Thoracic aorta (tissue), 2 donors: ENCODE results near the gene PITPNM3. TPM values are rescaled to one million over a fixed set of nuclear protein-coding genes. Genes with fewer than 3 reads are reported as not detected.

Experiments
- ATAC-seq: fragments of 150-250 bp; one replicate; pipeline ENCODE4 v1.8.0; 2017; ENCODE audit warnings: low read depth; ENCODE audit not compliant: insufficient number of reproducible peaks, low FRiP score
- DNase-seq: peaks from one replicate; pipeline ENCODE4 v3.0.0-alpha.2; 2020; ENCODE audit warnings: low spot score
- H3K27ac ChIP-seq, 2 donors: fragments of 200-600 bp; sonication (generic); 1 replicate in 1 of 2; 2 replicates in 1 of 2; pipeline ENCODE4 v1.5.1; 2016; ENCODE audit warnings: mild to moderate bottlenecking in 2 of 2, moderate library complexity in 2 of 2
- H3K27me3 ChIP-seq: fragments of 200-600 bp; sonication (generic); replicated peaks from 2 replicates; pipeline ENCODE4 v1.6.0; 2016; ENCODE audit warnings: mild to moderate bottlenecking; ENCODE audit not compliant: insufficient read depth
- H3K36me3 ChIP-seq: fragments of 200-600 bp; sonication (generic); one replicate; pipeline ENCODE4 v1.5.1; 2016
- H3K4me1 ChIP-seq, 2 donors: fragments of 200-600 bp; sonication (generic); 1 replicate in 1 of 2; 2 replicates in 1 of 2; pipeline versions ENCODE4 v1.5.1 to v1.6.0; 2016; ENCODE audit warnings: low read depth in 2 of 2, mild to moderate bottlenecking in 1 of 2; ENCODE audit not compliant: control insufficient read depth in 1 of 2
- H3K4me3 ChIP-seq: fragments of 200-600 bp; sonication (generic); 2 replicates; pipeline ENCODE4 v1.5.1; 2016; ENCODE audit warnings: mild to moderate bottlenecking
- H3K9me3 ChIP-seq: fragments of 200-600 bp; sonication (generic); 2 replicates; pipeline ENCODE4 v1.5.1; 2016
- total RNA-seq, 2 donors: library from RNA; depleted of rRNA; stranded (reverse); fragments of >200 nt; gene quantifications; one replicate each; pipeline versions ENCODE4 v1.1.0 to v1.2.3, GENCODE V29; 2016
- TF ChIP-seq, protein P1 (sequence below): fragments of 200-600 bp; sonication (generic); IDR thresholded peaks from one replicate; pipeline ENCODE4 v1.5.1; 2019; ENCODE audit warnings: antibody characterized with exemption

Gene PITPNM3
- total RNA-seq, 2 donors from 2014 or later = 1.8 to 3.1 TPM

DNA sequence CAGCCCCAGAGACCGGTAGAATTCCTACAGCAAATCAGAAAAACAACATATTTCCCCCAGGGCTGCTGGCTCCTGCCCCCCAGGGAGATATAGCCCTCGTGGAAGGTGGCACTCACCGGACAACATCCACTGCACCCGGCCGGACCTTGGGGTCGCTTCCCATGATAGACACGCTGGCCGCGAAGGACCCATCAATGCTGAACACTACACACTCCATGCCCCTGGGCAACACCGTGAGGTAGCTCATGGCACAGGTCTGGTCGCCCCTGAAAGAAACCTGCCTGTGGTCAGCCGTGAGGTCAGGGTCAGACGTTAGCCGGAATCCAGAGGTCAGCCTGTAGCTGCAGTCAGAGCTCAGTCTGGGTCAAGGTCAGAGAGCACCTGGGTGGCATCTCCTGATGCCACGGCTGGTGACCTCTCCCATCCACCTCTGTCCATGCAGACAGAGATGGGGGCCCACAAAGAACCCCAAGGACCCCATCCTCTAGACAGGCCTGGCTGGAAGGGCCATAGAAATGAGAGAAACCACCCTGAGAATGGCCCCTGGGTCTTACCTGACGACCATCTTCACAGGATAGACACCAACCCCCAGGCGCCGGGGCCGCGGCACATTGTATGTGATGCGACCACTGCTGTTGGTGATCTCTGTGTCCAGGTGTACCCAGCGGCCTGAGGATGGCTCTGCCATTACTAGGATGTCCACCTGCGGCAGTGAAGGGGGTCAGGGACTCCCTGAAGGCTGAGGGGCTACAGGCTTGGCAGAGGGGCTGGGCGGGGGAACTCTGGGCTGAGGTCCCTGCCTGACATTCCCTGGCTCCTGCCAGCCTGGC lies 92.5 kb downstream of the PITPNM3 start:
- no peak for DNase-seq
- no peaks in the 10 kb centered on the region for H3K4me1 ChIP-seq
- TF ChIP-seq, protein P1, sequence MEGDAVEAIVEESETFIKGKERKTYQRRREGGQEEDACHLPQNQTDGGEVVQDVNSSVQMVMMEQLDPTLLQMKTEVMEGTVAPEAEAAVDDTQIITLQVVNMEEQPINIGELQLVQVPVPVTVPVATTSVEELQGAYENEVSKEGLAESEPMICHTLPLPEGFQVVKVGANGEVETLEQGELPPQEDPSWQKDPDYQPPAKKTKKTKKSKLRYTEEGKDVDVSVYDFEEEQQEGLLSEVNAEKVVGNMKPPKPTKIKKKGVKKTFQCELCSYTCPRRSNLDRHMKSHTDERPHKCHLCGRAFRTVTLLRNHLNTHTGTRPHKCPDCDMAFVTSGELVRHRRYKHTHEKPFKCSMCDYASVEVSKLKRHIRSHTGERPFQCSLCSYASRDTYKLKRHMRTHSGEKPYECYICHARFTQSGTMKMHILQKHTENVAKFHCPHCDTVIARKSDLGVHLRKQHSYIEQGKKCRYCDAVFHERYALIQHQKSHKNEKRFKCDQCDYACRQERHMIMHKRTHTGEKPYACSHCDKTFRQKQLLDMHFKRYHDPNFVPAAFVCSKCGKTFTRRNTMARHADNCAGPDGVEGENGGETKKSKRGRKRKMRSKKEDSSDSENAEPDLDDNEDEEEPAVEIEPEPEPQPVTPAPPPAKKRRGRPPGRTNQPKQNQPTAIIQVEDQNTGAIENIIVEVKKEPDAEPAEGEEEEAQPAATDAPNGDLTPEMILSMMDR = no peak
- no peaks in the 10 kb centered on the region for H3K9me3 ChIP-seq
- no peak for ATAC-seq
- no peak overlapping the region for H3K27ac ChIP-seq
- no peaks in the 10 kb centered on the region for H3K36me3 ChIP-seq
- no peak overlapping the region for H3K4me3 ChIP-seq
- no peaks in the 10 kb centered on the region for H3K27me3 ChIP-seq

DNA sequence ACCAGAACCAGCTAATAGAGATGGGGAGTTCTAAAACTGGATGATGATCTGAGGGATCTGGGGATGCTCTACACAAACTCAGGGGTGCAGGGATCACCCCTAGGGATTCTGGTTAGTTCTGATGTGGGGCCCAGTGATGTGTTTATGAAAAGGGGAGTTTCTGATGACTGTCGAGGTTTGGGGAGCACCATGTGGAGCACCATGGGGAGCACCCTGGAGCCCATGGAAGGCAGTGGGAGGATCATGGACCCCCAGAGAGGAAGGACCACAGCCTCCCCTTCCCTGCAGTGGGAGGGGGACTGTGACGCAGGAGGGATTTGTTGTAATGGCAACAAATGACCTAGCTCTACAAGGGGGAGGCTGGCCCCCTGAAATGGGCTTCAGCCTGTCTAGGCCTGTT lies 93.7 kb downstream of the PITPNM3 start:
- H3K4me1 ChIP-seq = no peaks in the 10 kb centered on the region

DNA sequence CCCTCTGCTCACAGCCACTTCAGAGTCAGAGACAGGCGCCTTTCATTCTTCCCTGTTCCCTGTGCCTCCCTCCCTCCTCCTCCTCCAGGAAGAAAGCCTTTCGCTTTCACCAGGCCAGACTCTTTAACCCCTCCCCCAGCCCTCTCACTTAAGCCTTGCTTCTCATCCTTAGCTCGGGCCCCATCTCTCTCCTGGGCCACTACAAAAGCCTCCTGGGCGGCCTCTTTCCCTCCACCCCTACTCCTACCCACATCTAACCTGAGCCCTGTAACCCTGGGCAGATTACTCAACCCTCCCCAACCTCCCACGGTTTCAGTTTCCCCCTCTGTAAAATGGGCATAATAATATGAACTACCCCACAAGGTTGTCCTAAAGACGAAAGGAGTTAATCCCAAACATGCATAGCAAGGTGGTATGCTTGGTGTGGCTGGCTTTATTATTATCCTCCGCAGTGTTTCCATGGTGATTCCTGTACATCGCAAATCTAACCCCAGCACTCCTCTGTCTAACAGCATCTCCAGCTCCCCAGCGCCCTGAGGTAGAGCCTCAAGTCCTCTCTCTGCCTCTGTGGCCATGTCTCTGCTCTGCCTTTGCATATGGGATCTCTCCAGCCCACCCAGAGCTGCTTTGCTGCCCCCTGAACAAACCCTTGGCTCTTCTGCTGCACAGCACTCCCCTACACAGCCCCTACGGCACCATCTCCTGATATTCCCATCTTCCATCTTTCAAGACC lies 94.4 kb downstream of the PITPNM3 start:
- Histone ChIP-seq H3K4me3 (no peak overlapping the region), H3K27ac (no peak overlapping the region), H3K9me3 (no peaks in the 10 kb centered on the region), H3K27me3 (no peaks in the 10 kb centered on the region), H3K4me1 (no peaks in the 10 kb centered on the region), H3K36me3 (no peaks in the 10 kb centered on the region)
- no peak for ATAC-seq
- TF ChIP-seq, protein P1 = no peak
- DNase-seq = no peak

More for the DNA sequence above, 93.7 kb downstream of the PITPNM3 start:
- TF ChIP-seq, protein P1 = no peak
- Histone ChIP-seq H3K4me3 (no peak overlapping the region), H3K27ac (no peak overlapping the region), H3K9me3 (no peaks in the 10 kb centered on the region), H3K27me3 (no peaks in the 10 kb centered on the region), H3K36me3 (no peaks in the 10 kb centered on the region)
- no peak for ATAC-seq
- DNase-seq = no peak

DNA sequence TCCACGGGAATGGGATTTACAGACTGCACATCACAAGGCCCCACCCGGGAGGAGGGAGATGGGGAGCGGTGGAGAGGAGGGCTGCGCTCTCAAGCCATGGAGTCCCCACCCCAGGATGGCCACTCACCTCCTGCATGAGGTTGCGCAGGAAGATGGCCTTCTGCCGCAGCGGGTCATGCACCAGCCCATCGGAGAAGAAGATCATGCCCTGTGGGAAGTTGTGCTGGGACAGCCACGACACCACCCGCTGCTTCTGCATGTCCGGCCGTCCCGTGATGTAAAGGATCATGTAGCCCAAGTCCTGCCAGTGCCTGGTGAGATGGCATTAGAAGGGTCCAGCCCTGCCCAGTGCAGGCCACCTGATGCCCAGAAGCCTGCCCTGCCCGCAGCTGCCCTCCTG lies 95.1 kb downstream of the PITPNM3 start:
- H3K4me3 ChIP-seq = no peak overlapping the region
- no peak overlapping the region for H3K27ac ChIP-seq
- no peak for ATAC-seq
- H3K36me3 ChIP-seq = no peaks in the 10 kb centered on the region
- H3K9me3 ChIP-seq = no peaks in the 10 kb centered on the region
- TF ChIP-seq, protein P1 = no peak
- no peaks in the 10 kb centered on the region for H3K27me3 ChIP-seq
- no peak for DNase-seq
- H3K4me1 ChIP-seq = no peaks in the 10 kb centered on the region

DNA sequence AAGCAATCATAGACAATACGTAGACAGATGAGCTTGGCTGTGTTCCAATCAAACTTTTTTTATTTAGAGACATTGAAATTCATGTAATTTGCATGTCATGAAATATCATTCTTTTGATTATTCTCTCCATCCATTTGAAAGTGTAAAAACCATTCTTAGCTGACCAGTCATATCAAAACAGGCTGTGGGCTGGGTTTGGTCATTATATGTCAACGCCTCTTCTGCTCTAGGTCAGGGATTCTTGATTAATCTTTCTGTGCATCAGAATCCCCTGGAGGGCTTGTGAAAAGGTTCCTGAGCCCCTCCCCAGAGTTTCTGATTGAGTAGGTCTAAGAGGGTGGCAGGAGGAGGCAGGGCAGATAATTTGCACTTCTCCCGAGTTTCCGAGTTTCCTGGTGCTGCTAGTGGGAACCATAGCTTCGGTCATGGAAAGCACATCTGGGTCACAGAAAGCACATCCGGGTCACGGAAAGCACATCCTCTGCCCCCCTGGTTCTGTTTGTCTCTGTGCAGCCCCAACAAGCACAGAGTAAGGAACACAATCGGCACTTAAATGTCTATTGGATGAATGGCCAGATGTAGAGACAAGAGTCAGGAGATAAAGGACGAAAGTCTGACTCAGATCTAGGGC lies 95.7 kb downstream of the PITPNM3 start:
- no peak for ATAC-seq
- no peaks in the 10 kb centered on the region for H3K9me3 ChIP-seq
- no peak overlapping the region for H3K27ac ChIP-seq
- TF ChIP-seq, protein P1 = no peak
- no peaks in the 10 kb centered on the region for H3K4me1 ChIP-seq
- no peaks in the 10 kb centered on the region for H3K36me3 ChIP-seq
- no peaks in the 10 kb centered on the region for H3K27me3 ChIP-seq
- H3K4me3 ChIP-seq = no peak overlapping the region
- no peak for DNase-seq
